Measurements from ENCODE around the gene MGST3.
"Not testable (repeated sequence)": the region's sequence is repeated elsewhere in the genome, so short reads cannot be mapped to it uniquely, and the experiment has no call there.

The MGST3 gene

DNA sequence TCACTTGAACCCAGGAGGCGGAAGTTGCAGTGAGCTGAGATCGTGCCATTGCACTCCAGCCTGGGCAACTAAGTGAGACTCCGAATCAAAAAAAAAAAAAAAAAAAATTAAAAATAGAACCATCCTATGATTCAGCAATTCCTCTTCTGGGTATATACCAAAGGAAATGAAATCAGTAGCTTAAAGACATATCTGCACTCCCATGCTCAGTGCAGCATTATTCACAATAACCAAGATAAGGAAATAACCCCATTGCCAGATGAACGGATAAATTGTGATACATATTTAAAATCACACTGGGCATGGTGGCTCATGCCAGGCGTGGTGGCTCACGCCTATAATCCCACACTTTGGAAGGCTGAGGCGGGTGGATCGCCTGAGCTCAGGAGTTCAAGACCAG lies 43.6 kb downstream of the MGST3 start:
- DNase-seq (ENCODE audit: low read depth, low spot score): no peak
- POLR2A ChIA-PET: interaction anchor here (0.6 to 0.7 kb wide), 2 partner anchors 22 to 23 kb away, joined by 3 read pairs; no protein-coding TSS in a partner anchor
- CTCF ChIA-PET: interaction anchor here (0.9 to 2.0 kb wide), 3 partner anchors 12 to 250 kb away, joined by 3 to 6 read pairs (median 4); no protein-coding TSS in a partner anchor
- no peak for TF ChIP-seq CTCF (IDR thresholded peaks at IDR 0.05; ENCODE audit: insufficient read depth, low read length, missing control alignments)
- H3K4me3 ChIP-seq (ENCODE audit: low read depth, low read length): no peak overlapping the region

DNA sequence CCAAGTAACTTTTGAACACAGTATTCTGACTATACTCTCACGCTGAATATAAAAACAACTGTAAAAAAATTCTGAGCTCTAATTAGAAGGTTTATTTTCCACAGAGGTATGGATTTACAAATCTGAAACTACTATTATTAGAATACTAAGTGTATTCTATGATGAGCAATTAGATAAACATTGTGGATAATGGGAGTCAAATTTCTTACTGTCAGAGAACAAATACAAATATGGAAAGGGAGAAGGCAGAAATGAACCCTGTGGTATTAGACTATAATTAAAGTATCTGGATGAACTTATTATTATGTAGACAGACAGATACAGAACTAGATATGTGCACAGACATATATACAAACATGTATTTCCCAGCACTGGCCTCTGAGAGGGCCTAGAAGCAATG lies 44.8 kb downstream of the MGST3 start:
- TF ChIP-seq CTCF (IDR thresholded peaks at IDR 0.05; ENCODE audit: insufficient read depth, low read length, missing control alignments): no peak

GRCh38 chr1:165678509-165678908 lies 47.5 kb downstream of the MGST3 start:
- ChIA-PET CTCF (no interaction called here), POLR2A (no interaction called here)

More for the DNA sequence above, 44.8 kb downstream of the MGST3 start:
- ChIA-PET POLR2A (interaction anchor here (0.6 kb wide), 1 partner anchor 20 kb away, joined by 5 read pairs; no protein-coding TSS in a partner anchor), CTCF (interaction anchor here (0.7 kb wide), 1 partner anchor 16 kb away, joined by 3 read pairs; no protein-coding TSS in a partner anchor)
- no peak for DNase-seq (ENCODE audit: low read depth, low spot score)
- no peak overlapping the region for H3K4me3 ChIP-seq (ENCODE audit: low read depth, low read length)

GRCh38 chr1:165679282-165680036 lies 48.4 kb downstream of the MGST3 start:
- DNase-seq (ENCODE audit: low read depth, low spot score): no peak
- no peak for TF ChIP-seq CTCF (IDR thresholded peaks at IDR 0.05; ENCODE audit: insufficient read depth, low read length, missing control alignments)
- no peak overlapping the region for H3K4me3 ChIP-seq (ENCODE audit: low read depth, low read length)
- ChIA-PET POLR2A (no interaction called here), CTCF (no interaction called here)

More at GRCh38 chr1:165678509-165678908, 47.5 kb downstream of the MGST3 start:
- H3K4me3 ChIP-seq (ENCODE audit: low read depth, low read length): no peak overlapping the region
- TF ChIP-seq CTCF (IDR thresholded peaks at IDR 0.05; ENCODE audit: insufficient read depth, low read length, missing control alignments): no peak
- DNase-seq (ENCODE audit: low read depth, low spot score): no peak

- CTCF ChIA-PET: no interaction called here
- no peak for DNase-seq (ENCODE audit: low read depth, low spot score)
- POLR2A ChIA-PET: no interaction called here
- TF ChIP-seq CTCF (IDR thresholded peaks at IDR 0.05; ENCODE audit: insufficient read depth, low read length, missing control alignments): no peak
- no peak overlapping the region for H3K4me3 ChIP-seq (ENCODE audit: low read depth, low read length)
Measured at GRCh38 chr1:165680303-165680702, 49.3 kb downstream of the MGST3 start.

GRCh38 chr1:165680773-165681172 lies 49.7 kb downstream of the MGST3 start:
- CTCF ChIA-PET: interaction anchor here (1.0 kb wide), 1 partner anchor 87 kb away, joined by 3 read pairs; no protein-coding TSS in a partner anchor
- POLR2A ChIA-PET; DNase-seq (ENCODE audit: low read depth, low spot score); H3K4me3 ChIP-seq (ENCODE audit: low read depth, low read length): not testable (repeated sequence)
